Activated CD8-positive, alpha-beta memory T cell treated with anti-CD3 and anti-CD28 coated beads, Interleukin-2, amount 50 U/mL, for 48 hours (primary cell): ENCODE measurements around the gene CASD1.

Experiments used
- DNase-seq: peaks from one replicate; pipeline ENCODE4 v3.0.0-alpha.2; 2020

CASD1 gene

DNA sequence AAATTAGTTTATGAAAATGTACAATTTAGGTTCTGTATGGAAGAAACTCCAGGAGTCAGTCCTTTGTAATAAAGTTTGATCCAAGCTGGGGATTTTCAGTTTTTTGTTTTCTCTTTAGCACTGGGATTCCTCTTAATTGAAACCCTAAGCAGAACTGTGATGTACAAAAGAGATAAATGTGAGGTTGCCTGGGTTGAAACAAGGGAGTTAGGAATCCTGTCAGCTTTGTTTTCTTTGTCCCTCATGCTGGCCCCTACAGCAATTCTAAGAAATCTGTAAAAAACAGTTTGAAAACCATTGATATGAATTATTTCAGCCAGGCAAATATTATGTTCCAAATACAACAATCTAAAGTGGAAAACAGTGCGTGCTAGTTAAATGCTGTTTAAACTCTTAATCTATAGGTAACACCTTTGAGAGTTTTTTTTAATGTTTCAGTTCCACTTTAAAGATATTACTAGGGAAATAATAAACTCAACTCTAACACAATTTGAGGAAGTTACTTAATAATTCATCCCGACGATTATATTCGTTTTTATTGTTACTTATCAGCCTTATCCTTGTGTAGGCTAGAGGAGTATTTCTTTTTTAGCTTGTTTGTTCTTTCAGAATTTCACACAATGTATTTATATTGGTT lies 81.0 kb downstream of the CASD1 start:
- no peak for DNase-seq

DNA sequence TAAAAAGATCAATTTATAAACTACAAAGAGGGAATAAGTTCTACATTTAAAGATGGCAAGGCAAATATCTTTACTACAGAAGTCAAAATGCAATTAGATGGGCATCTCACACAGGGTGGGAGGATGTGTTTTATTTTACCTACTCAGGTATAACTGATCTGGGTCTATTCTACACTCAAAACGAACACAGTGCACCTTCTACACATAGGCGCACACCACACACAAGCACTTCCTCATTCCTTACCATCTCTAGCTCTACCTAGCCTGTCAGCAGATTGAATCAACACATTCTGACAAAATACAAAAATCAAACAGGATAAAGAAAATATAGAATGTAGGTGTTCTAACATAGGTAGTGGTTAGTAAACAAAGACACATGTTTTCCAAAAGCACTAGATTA lies 81.6 kb downstream of the CASD1 start:
- no peak for DNase-seq

GRCh38 chr7:94594882-94595281 lies 85.3 kb downstream of the CASD1 start:
- DNase-seq: no peak

- DNase-seq: no peak
Measured at GRCh38 chr7:94595717-94596116, 86.1 kb downstream of the CASD1 start.

GRCh38 chr7:94600267-94600666 lies 90.7 kb downstream of the CASD1 start:
- no peak for DNase-seq

GRCh38 chr7:94602181-94602580 lies 92.6 kb downstream of the CASD1 start:
- DNase-seq: no peak

DNA sequence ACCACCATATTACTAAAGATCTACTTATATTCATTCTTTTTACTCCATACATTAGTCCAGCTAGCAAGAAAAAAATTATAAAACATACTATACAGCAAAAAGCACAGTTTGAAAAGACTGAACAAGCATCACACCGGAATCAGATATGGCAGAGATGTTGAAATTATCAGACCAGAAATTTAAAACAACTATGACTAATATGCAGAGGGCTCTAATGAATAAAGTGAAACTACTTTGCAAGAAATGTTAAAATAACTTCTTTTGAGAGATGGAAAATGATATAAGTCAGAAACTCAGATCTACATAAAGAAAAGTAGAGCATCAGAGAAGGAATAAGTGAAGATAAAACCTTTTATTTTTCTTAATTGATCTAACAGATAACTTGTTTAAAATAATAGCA lies 95.4 kb downstream of the CASD1 start:
- DNase-seq: no peak
